ENCODE data around the gene COBL. TPM values are rescaled to one million over a fixed set of nuclear protein-coding genes. Genes with fewer than 3 reads are reported as not detected.
A peak's percentile ranks its signal among the peaks of the same experiment; 100 is the strongest.

Gene COBL
- total RNA-seq, 1 experiment from 2014 or later, result not detected

DNA sequence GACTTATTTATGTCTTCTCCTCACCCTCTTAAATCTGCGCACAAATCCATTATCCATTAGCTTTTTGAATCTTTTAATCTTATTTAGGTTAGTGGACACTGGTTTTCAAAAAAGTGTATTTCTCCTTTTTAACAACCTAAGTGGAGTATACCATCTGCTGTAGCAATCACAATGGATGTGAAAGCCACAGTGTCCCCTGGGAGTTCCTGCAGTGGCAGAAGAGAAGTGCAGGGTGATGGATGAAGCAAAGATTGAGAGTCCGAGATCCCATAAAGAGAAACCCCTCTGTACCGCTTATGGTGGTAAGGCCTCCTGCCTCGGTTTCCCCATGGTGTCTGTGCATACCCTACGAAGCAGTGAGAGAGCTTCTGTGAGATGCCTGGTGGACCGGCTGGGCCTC, 236.4 kb downstream of the COBL start:
- DNase-seq (ENCODE audit: low spot score), result no peak
- in situ Hi-C loops (cut with HindIII; ENCODE audit: low sequenced_read_pairs), result no loop called here

DNA sequence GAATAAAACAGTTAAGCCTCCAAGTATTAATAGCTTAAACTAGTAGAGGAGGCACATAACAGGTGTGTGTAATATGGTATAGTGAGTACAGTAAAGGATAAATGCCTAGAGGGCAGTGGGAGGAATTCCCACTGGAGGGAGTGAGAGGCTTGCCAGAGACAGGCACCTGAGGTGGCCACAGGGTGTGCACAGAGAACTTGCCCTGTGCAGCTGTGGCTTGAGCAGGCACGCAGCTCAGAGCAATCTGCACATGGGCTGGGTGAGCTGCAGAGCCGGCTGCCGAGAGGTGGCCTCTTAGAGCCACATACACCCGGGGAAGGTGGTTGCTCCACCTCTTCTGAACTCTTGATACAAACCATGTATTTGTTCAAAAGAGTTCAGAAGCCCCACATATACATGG, 237.1 kb downstream of the COBL start:
- DNase-seq (ENCODE audit: low spot score), result no peak

DNA sequence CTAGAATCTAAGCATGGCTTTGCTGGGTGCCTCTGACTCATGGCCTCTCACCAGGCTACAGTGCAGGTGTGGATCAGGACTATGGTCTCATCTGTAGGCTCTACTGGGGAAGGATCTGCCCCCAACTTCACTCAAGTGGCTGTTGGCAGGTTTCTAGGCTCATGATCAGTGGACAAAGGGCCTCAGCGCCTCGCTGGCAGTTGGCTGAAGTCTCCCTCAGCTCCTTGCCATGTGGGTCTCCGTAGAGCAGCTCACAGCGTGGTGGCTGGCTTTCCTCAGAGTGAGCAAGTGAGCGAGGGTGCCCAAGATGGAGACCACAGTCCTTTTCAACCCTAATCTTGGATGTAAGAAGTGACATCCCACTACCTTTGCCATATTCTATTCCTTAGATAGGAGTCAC, 238.0 kb downstream of the COBL start:
- no peak for DNase-seq (ENCODE audit: low spot score)
- in situ Hi-C loops (cut with HindIII; ENCODE audit: low sequenced_read_pairs), result no loop called here

More for the DNA sequence above, 237.1 kb downstream of the COBL start:
- in situ Hi-C loops (cut with HindIII; ENCODE audit: low sequenced_read_pairs), result no loop called here

DNA sequence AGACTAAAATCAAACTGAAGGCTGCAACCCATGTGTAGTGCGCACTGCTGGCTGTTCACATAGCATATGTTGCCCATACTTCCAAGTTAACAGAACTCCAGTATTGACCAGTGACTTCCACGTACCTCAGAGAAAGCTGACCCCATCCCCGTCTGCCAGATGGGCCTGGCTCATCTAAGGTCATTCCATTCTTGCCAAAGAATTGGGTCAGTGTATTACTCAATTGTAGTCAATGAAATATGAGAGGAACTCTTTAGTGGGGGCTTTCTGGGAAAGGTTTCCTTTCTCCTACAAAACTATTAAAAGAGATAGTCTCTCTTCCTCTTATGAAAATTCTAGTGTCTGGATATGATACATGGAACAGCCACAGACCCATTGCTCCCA, 238.6 kb downstream of the COBL start:
- no peak for DNase-seq (ENCODE audit: low spot score)
- in situ Hi-C loops (cut with HindIII; ENCODE audit: low sequenced_read_pairs), result no loop called here

DNA sequence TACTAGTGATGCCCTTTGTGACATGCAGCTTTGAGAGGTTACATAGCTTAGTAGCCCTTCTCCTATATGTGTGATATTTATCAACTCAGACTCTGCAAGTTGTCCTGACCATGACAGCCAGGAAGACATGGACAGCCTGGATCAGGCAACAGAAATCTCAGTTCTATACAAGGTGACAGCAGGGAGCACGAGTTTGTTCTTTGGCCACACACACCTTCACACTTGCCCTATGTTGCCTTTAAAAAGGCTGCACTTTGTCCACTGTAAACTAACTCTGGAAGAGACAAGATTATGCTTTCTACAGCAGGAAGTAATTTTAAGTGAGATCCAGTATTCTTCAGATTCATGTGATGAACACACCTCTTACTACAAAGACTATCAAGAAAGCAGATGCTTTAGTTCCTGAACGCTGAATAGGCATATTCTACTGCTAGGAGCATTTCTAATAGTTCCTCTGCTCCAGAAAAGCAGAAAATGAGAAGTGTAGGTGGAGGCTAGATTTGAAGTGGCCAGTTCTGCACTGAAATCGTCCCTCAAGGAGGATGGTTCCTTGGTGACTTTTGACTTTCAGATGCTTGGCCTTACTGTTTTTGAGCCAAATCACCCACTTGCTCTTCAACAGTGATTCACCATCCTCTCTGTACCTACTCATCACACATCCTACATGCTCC, 239.2 kb downstream of the COBL start:
- in situ Hi-C loops (cut with HindIII; ENCODE audit: low sequenced_read_pairs), result no loop called here
- no peak for DNase-seq (ENCODE audit: low spot score)

DNA sequence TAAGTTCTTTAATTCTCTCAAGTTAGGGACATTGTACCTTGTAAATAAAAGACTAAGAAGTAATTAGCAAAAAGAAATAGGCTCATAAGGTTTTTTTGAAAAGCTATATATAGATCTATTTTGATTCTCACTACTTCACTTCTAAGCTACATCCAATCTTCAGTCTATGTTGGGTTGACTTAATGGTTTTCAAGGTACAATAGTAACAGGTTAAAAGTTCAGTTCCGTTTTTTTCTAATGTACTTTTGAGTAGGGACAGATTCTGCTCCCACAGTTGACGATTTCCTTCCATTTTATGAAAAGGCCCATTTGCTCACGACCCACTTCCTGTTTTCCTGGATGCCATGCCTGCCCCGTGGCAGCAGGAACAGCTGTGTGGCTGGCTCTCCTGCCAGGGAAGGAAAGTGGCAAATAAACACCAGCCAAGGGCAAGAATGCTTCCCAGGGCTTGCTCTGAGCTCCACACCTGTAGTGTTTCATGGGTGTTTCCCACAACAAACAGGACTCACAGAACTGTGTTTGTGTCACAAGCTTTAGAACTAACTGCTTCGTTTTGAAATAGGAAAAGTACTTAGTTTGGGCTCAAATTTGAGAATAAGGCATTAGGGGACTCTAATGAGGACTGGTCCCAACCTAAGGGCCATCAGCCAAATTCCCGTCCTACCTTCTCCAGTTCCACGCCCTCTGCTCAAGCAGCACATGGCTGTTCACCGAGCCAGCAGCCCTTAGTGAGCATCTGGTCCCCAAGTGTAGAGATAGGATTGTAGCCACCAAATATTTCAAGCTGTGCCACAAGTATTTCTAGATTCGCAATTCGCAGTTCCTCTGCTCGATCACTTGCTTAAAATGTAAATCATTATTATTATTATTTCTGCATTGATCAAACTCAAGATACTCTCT, 240.7 kb downstream of the COBL start:
- in situ Hi-C loops (cut with HindIII; ENCODE audit: low sequenced_read_pairs), result no loop called here
- peak; percentile 56 for DNase-seq (ENCODE audit: low spot score)

DNA sequence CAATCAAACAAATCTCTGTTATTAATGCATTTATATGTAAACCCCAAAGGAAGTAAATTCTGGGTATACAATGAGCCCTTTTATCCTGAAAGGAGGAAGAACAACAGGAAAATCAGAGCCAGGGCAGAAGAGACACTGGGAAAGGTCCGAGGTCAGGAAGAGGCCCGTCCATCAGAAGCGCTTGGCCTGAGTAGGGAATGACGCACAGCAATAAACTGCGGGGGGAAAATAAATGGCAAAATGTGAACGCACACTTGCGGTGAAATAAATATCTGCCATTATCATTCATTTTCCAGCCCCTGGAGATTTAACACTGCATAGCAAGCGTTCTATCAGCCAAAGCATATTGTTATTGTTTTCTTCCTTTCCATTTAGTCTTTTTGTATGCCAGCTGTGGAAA, 243.4 kb downstream of the COBL start:
- in situ Hi-C loops (cut with HindIII; ENCODE audit: low sequenced_read_pairs), result no loop called here
- DNase-seq (ENCODE audit: low spot score), result no peak

DNA sequence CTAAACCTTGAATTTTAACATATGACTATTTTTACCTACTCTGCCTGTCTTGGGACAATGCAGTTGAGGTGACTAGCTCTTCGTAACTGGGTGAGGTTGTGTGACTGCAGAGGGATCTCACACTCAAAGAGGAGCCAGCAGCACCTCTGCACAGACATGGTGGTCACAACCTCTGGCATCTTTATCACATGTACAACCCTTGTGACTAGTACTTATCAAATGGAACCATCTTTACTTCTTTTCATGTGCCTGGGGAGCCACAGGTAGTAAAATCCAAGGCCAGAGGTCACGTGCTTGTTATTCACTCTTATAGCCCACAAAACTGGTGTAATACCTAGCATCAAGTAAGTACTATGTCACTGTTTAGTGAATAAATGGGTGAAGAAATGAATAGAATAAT, 244.3 kb downstream of the COBL start:
- in situ Hi-C loops (cut with HindIII; ENCODE audit: low sequenced_read_pairs), result no loop called here
- no peak for DNase-seq (ENCODE audit: low spot score)

DNA sequence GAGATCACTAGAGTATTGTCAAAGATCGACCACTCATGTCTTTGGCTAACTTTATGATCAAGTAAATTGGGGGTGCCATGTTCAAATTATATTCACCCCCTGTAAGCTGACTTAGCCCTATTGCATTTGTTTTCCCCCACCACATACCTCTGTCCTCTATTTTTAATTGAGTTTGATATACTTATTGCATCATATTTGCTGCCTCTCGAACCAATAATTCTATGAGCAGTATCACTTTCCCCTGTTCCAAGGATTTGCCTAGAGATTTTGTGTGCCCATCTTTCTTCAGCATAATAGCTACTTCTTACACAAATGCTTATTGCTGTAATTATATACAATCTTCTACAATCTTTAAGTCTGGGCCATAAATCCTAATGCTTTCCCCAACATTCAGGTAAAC, 245.2 kb downstream of the COBL start:
- in situ Hi-C loops (cut with HindIII; ENCODE audit: low sequenced_read_pairs), result no loop called here
- no peak for DNase-seq (ENCODE audit: low spot score)

DNA sequence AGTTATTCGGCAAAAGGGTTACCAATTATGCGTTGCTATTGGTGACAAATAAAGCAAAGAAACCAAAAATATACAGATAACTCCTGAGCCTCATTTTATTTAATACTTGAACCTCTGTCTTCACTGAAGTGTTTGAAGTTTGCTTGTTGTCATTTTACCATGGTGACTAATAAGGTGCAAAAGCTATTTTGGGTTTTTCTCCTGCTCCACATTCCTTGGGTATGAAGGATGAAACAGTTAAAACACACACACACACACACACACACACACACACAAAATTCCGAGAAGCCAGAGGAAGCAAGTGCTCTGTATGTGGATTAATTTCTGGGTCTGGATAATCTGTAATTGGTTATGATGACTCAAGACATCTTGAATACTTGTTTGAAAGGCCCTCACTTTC, 246.5 kb downstream of the COBL start:
- DNase-seq (ENCODE audit: low spot score), result no peak
- in situ Hi-C loops (cut with HindIII; ENCODE audit: low sequenced_read_pairs), result no loop called here

DNA sequence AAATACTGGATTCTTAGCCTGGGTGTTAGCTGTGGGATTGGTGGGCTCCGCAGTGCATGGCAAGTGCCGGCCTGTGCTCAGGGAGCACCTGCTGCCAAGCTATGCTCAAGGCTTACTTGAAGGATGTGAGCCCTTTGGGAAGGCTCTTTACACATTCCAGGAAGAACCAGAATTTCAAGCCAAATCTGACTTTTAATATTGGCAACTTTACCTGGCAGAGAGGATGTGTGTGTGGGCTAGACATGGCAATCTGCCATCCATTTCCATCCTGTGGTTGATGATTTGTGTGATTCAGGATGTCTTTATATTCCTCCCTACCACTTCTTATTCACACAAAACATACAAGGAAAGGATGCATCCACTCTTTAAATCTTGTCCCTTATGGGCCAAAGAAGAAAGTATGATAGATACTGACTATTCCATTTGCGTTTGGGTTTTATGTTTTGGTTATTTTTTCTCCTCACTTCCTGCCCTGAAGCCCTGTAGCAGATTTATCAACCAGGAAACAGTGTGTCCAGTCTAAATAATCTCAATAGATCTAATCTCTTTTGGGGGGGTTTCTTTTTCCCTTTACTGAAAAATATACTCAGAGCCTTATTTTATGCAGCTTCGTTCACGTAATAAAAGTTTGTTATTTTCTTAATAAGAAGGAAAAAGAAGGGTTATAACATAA, 247.1 kb downstream of the COBL start:
- in situ Hi-C loops (cut with HindIII; ENCODE audit: low sequenced_read_pairs), result no loop called here
- peak; percentile 49 for DNase-seq (ENCODE audit: low spot score)

DNA sequence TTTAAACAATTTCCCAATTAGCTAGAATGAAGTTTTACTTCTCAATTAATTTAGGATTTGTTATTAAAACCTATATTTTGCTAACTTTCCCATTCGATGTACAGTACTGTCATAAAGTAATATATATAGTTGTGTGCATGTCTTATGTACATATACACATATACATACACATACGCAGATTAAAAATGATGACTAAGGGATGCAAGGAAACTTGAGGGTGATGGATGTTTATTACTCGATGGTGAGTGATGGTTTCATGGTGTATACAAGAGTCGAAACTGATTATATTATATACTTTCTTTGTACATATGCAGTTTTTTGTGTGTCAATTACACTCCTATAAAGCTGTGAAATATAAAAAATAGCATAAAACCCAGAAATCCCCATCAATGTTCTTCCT, 248.2 kb downstream of the COBL start:
- in situ Hi-C loops (cut with HindIII; ENCODE audit: low sequenced_read_pairs), result no loop called here

DNA sequence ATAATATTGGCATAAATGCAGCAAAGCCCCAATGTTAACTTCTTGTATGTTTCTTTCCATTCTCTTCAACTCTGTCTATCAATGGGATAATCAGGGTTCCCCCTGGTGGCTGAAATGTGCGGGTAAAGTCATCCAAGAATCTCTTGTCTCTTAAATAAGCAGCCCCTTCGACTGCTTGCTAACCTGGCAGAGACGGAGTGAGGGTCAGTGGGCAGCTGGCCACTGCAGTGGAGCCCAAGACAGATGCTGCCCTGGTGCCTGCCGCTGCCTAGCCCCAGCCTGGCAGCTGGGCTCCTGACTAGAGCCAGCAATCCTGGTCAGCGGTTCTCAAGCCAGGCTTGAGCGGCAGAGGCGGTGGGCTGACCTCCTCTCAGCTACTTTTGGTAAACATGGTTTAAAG, 248.9 kb downstream of the COBL start:
- in situ Hi-C loops (cut with HindIII; ENCODE audit: low sequenced_read_pairs), result no loop called here
- DNase-seq (ENCODE audit: low spot score), result peak; percentile 47

More for the DNA sequence above, 248.2 kb downstream of the COBL start:
- no peak for DNase-seq (ENCODE audit: low spot score)

DNA sequence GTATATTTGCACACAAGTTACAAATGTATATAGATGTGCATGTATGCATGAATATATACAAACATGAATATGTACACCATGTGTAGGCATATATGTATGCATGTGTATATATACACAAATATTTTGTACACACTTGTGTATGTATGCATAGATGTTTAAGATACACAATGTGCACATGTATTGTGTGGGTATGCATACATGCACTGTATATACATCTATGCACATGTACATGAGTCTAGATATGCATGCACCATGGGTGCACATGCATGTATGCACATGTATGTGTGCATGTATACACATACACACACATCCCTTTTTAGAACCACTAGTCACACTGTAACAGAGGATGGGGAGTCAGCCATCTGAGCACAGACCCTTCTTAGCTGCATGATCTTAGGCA, 249.4 kb downstream of the COBL start:
- no peak for DNase-seq (ENCODE audit: low spot score)
- in situ Hi-C loops (cut with HindIII; ENCODE audit: low sequenced_read_pairs), result no loop called here

DNA sequence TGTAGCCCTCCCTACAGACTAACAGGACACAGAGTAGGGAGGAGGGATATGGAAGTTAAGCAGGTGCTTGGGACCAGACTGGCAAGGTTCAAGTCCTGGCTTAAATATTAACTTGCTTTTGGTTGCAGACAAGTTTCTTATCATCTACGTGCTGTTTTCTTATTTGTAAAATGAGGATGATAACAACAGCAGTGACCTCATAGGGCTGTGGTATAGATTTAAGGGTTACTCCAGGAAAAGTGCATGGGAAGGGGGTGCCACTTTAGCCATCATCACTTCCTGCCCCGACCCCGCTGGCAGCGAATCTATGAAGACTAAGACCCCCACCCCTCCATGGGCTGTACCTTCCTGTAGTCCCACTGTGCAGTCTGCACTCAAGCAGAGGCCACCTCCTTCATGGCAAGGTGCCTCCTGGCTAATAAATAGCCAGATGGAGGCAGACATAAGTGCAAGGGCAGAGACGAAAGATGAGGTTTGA, 250.2 kb downstream of the COBL start:
- DNase-seq (ENCODE audit: low spot score), result no peak
- in situ Hi-C loops (cut with HindIII; ENCODE audit: low sequenced_read_pairs), result no loop called here

DNA sequence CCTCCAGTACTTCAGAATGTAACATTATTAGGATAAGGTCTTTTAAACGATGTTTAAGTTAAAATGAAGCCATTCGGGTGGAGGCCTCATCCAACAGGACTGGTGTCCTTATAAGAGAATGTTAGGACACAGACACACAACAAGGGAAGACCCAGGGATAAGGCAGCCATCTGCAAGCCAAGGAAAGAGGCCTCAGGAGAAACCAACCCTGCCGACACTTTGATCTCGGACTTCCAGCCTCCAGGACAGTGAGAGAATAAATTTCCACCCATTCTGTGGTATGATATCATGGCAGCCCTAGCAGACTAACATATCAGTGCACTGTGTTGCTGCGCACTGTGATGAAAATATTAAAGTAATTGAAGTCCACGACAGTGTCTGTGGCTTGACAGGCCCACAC, 250.8 kb downstream of the COBL start:
- no peak for DNase-seq (ENCODE audit: low spot score)
- in situ Hi-C loops (cut with HindIII; ENCODE audit: low sequenced_read_pairs), result no loop called here

DNA sequence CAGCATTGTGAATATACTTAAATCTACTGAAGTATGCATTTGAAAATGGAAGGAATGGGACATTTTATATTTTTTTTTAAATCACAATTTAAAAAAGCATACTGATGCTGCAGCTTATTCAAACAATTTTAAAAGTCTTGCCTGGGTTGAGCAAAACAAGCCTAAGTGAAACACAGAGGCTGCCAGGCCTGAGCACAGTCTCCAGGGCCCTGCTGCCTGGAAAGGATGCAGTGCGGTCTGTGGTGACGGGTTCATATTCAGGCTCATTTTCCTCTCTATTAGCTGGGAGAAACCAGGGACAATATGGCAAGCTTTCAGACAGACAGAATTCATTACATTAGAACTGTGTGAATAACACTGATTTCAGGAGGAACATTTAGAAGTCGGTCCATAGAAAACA, 251.9 kb downstream of the COBL start:
- DNase-seq (ENCODE audit: low spot score), result no peak
- in situ Hi-C loops (cut with HindIII; ENCODE audit: low sequenced_read_pairs), result no loop called here

DNA sequence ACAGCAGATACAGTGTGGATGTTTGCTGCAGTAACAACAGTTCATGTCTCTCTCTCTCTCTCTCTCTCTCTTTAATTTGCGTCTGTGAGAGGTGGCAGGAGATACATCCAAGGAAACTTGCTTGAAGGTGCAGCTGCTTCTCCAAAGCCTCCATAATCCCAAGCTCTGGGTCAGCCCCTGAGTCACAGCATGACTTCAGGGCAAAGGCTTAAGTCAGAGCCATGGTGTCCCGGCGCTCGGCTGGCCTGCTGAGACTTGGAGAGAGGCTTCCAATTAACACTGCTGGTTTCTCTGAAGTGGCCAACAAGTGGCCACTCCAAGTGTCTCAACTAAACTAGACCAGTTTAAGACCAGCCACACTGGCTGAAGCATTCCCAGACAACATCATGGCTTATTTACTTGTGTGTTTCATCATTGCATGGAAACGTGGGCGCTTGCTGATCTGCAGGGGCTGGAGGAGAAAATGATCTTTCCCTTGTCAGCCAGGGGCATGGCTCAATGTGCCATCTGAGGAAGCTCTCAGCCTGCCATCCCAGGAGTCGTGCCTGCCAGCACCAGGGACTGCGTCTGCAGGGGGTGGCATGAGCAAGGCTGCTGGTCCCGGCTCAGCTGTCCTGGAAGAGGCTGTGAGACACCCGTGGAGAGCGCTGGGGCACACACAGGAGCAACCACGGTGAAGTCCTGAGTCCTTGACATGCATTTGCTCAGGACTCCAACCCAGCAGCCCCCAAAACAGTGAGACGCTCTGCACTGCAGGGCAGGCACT, 254.2 kb downstream of the COBL start:
- in situ Hi-C loops (cut with HindIII; ENCODE audit: low sequenced_read_pairs), result no loop called here
- peak; percentile 50 for DNase-seq (ENCODE audit: low spot score)

DNA sequence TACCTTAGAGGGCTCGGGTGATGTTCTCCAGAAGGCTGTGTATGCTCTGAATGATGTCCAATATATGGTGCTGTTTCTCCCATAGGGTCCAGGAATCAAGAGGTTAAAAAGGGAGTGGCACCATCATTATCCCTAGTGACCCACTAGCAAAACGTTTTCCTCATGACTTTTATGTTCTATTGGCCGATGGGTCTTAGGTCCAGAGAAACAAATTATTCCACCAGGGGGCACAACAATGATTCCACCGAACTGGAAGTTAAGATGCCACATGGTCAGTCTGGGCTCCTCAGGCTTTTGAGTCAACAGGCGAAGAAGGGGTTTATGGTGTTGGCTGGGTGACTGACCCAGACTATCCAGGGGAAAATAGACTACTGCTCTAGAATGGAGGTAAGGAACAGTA, 256.1 kb downstream of the COBL start:
- DNase-seq (ENCODE audit: low spot score), result no peak
- in situ Hi-C loops (cut with HindIII; ENCODE audit: low sequenced_read_pairs), result no loop called here

Data from G401 (cell line).